OCI-LY1 (cell line): Measurements from ENCODE around the gene UROS.

Experiments used
- H2AFZ ChIP-seq: fragments of 200-600 bp; sonication (generic), shearing (Covaris generic); 2 replicates; pipeline ENCODE4 v1.6.0; 2014; ENCODE audit warnings: antibody characterized with exemption, mild to moderate bottlenecking, low read length
- H3F3A ChIP-seq: fragments of 200-600 bp; sonication (generic), shearing (Covaris generic); 2 replicates; pipeline ENCODE4 v1.6.0; 2014; ENCODE audit warnings: mild to moderate bottlenecking, antibody characterized with exemption, low read length, moderate library complexity; ENCODE audit not compliant: insufficient read depth
- H3K27ac ChIP-seq: fragments of 200-600 bp; sonication (generic); 2 replicates; pipeline ENCODE4 v1.5.1; 2014; ENCODE audit warnings: low read length, mixed run types, mild to moderate bottlenecking, low read depth; ENCODE audit not compliant: poor library complexity, severe bottlenecking
- H3K27me3 ChIP-seq: fragments of 200-600 bp; sonication (generic); 2 replicates; pipeline ENCODE4 v1.6.0; 2014; ENCODE audit warnings: antibody characterized with exemption, mild to moderate bottlenecking, low read length, moderate library complexity; ENCODE audit not compliant: insufficient read depth
- H3K36me3 ChIP-seq: fragments of 200-600 bp; sonication (generic); 2 replicates; pipeline ENCODE4 v1.6.1; 2014; ENCODE audit warnings: mild to moderate bottlenecking, antibody characterized with exemption, low read length, moderate library complexity, mixed read lengths; ENCODE audit not compliant: insufficient read depth
- H3K4me1 ChIP-seq: fragments of 200-600 bp; sonication (generic); 2 replicates; pipeline ENCODE4 v1.5.1; 2014; ENCODE audit warnings: mild to moderate bottlenecking, low read length, moderate library complexity; ENCODE audit not compliant: insufficient read depth, severe bottlenecking
- H3K4me2 ChIP-seq: fragments of 200-600 bp; sonication (generic), shearing (Covaris generic); 2 replicates; pipeline ENCODE4 v1.6.1; 2014; ENCODE audit warnings: low read length
- H3K4me3 ChIP-seq: fragments of 200-600 bp; sonication (generic); 2 replicates; pipeline ENCODE4 v1.5.1; 2014; ENCODE audit warnings: low read length, low read depth, mild to moderate bottlenecking, mixed read lengths; ENCODE audit not compliant: poor library complexity, severe bottlenecking
- H3K79me2 ChIP-seq: fragments of 200-600 bp; shearing (Covaris generic); 2 replicates; pipeline ENCODE4 v1.6.1; 2016; ENCODE audit warnings: mixed run types, low read length, mixed read lengths; ENCODE audit not compliant: insufficient read depth
- H3K9ac ChIP-seq: fragments of 200-600 bp; sonication (generic), shearing (Covaris generic); 2 replicates; pipeline ENCODE4 v1.6.1; 2014; ENCODE audit warnings: mild to moderate bottlenecking, low read length, mixed read lengths
- H3K9me2 ChIP-seq: fragments of 200-600 bp; sonication (generic), shearing (Covaris generic); 2 replicates; pipeline ENCODE4 v1.6.1; 2014; ENCODE audit warnings: low read depth, mild to moderate bottlenecking, low read length, mixed read lengths
- H3K9me3 ChIP-seq: fragments of 200-600 bp; shearing (Covaris generic); 2 replicates; pipeline ENCODE4 v1.6.1; 2014; ENCODE audit warnings: low read length, mixed read lengths
- H4K20me1 ChIP-seq: fragments of 200-600 bp; sonication (generic), shearing (Covaris generic); 2 replicates; pipeline ENCODE4 v1.6.0; 2016; ENCODE audit warnings: mild to moderate bottlenecking, low read length; ENCODE audit not compliant: insufficient read depth
- CTCF ChIP-seq: fragments of 200-600 bp; sonication (generic), shearing (Covaris generic); IDR thresholded peaks from 2 replicates; pipeline ENCODE4 v1.5.1; 2017; ENCODE audit warnings: mild to moderate bottlenecking, antibody characterized with exemption, low read length, moderate library complexity, mixed read lengths
- EZH2 ChIP-seq: fragments of 200-600 bp; sonication (generic), shearing (Covaris generic); IDR thresholded peaks from 2 replicates; pipeline ENCODE4 v1.8.0; 2017; ENCODE audit warnings: borderline replicate concordance, mixed run types, mild to moderate bottlenecking, antibody characterized with exemption, low read length, moderate library complexity, mixed read lengths

The UROS gene

GRCh38 chr10:125766511-125766910 lies 56.5 kb downstream of the UROS start:
- Histone ChIP-seq H3K27ac (no peak overlapping the region), H3K4me3 (no peak overlapping the region), H3F3A (no peaks in the 10 kb centered on the region), H4K20me1 (no peaks in the 10 kb centered on the region), H3K4me2 (no peak overlapping the region), H3K27me3 (no peaks in the 10 kb centered on the region), H3K9me2 (no peaks in the 10 kb centered on the region), H3K9ac (no peak overlapping the region), H3K79me2 (no peaks in the 10 kb centered on the region), H3K36me3 (peaks cover 48% of the 10 kb centered on the region), H3K4me1 (no peaks in the 10 kb centered on the region), H2AFZ (no peak overlapping the region), H3K9me3 (no peaks in the 10 kb centered on the region)
- TF ChIP-seq EZH2, result no peak
- TF ChIP-seq CTCF, result no peak

- TF ChIP-seq EZH2 (no peak), CTCF (no peak)
- Histone ChIP-seq H3F3A (no peaks in the 10 kb centered on the region), H3K27me3 (no peaks in the 10 kb centered on the region), H3K36me3 (peaks cover 54% of the 10 kb centered on the region), H3K4me2 (no peak overlapping the region), H4K20me1 (no peaks in the 10 kb centered on the region), H2AFZ (no peak overlapping the region), H3K9me3 (no peaks in the 10 kb centered on the region), H3K27ac (no peak overlapping the region), H3K4me1 (no peaks in the 10 kb centered on the region), H3K79me2 (no peaks in the 10 kb centered on the region), H3K9me2 (no peaks in the 10 kb centered on the region), H3K4me3 (no peak overlapping the region), H3K9ac (no peak overlapping the region)
These were observed 57.2 kb downstream of the UROS start for GRCh38 chr10:125765835-125766234.

- H2AFZ ChIP-seq, result no peak overlapping the region
- no peaks in the 10 kb centered on the region for H4K20me1 ChIP-seq
- no peaks in the 10 kb centered on the region for H3K27me3 ChIP-seq
- peaks cover 78% of the 10 kb centered on the region for H3K36me3 ChIP-seq
- no peak overlapping the region for H3K4me3 ChIP-seq
- H3K27ac ChIP-seq, result no peak overlapping the region
- no peak overlapping the region for H3K4me2 ChIP-seq
- H3K4me1 ChIP-seq, result no peaks in the 10 kb centered on the region
- H3F3A ChIP-seq, result no peaks in the 10 kb centered on the region
- H3K9ac ChIP-seq, result no peak overlapping the region
- no peaks in the 10 kb centered on the region for H3K9me2 ChIP-seq
- H3K9me3 ChIP-seq, result no peaks in the 10 kb centered on the region
- no peaks in the 10 kb centered on the region for H3K79me2 ChIP-seq
- no peak for TF ChIP-seq CTCF
- no peak for TF ChIP-seq EZH2
These were observed 60.1 kb downstream of the UROS start for GRCh38 chr10:125762692-125763648.
